ENCODE data around the gene ITGA11. TPM values are rescaled to one million over a fixed set of nuclear protein-coding genes. Genes with fewer than 3 reads are reported as not detected.
"Not testable (repeated sequence)": the region's sequence is repeated elsewhere in the genome, so short reads cannot be mapped to it uniquely, and the experiment has no call there.

The ITGA11 gene
- total RNA-seq, 1 donor from 2014 or later, result 0.88 TPM

DNA sequence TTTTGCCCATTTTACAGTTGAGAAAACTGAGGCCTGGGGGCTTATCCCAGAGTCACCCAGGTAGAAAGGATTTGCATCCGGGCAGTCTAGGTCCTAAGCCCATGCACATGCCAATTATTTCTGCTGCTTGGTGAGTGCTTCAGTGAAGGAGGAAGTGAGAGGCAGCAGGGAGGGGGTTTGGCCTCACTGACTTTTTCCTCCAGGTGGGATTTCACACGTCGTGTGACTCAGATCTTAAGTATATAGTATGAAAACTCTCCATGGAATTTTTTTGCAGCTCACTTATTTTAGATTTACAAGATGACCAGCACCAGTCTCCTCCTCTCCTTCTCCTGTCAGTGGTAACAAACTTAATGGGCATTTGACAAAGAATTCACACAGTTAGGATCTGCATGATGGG lies 4.6 kb downstream of the ITGA11 start:
- ATAC-seq (no peak), DNase-seq (ENCODE audit: low spot score) (no peak)

DNA sequence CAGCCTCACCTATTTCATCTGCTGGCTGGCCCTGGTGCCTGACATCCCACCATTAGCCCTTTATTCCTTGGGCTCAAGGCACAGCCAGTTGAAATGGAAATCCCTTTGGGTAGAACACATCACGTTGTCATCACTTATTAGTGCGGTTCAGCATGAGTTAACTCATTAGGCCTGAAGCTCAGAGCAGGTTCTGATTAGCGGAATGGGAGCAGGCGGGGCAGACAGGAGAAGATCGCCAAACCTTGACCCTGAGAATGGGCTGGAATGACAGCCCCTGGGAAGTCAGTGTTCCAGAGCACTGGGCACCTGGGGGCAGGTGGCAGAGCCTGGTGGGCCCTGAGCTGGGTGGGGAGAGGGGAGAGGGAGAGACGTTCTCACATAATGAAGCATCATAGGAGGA lies 5.8 kb downstream of the ITGA11 start:
- ATAC-seq (no peak), DNase-seq (ENCODE audit: low spot score) (no peak)

DNA sequence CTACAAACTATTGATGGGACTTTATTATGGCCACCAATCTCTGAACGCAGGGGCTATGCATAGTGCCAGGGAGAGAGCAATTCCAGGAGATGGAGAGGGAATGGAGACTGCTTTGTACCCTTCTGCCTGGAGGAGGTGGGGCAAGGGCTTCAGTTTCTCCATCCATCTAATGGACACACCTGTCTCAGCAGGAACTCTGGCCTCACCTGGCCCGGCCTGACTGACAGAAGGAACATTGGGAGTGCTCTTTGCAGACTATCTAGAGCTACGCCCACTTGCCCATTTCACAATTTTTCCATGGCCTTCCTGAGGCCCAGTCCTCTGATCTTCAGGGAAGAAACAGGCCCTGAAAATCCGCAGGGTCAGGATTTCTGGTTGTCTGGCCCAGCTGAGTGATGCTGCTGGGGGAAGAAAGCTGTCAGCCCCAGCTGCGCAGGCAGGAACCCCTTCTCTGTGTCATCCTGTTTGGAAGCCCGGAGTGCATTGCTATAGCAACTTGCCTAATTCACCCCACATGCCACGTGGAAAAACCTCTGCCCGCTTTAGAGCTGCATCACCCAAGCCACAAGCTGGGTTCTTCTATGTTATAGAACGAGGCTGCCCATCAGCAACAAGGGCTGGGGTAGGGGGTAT lies 6.4 kb downstream of the ITGA11 start:
- ATAC-seq (no peak), DNase-seq (ENCODE audit: low spot score) (no peak)

GRCh38 chr15:68424754-68425390 lies 7.1 kb downstream of the ITGA11 start:
- DNase-seq (ENCODE audit: low spot score) (no peak), ATAC-seq (no peak)

- no peak for ATAC-seq
- no peak for DNase-seq (ENCODE audit: low spot score)
Measured at GRCh38 chr15:68423359-68424296, 8.3 kb downstream of the ITGA11 start.

- ATAC-seq; DNase-seq (ENCODE audit: low spot score): not testable (repeated sequence)
Measured at GRCh38 chr15:68422403-68423145, 9.4 kb downstream of the ITGA11 start.

- DNase-seq (ENCODE audit: low spot score), result peak; percentile 11
- no peak for ATAC-seq
Measured at GRCh38 chr15:68421798-68422402, 10.1 kb downstream of the ITGA11 start.

GRCh38 chr15:68421115-68421551 lies 10.8 kb downstream of the ITGA11 start:
- no peak for ATAC-seq
- peak; percentile 32 for DNase-seq (ENCODE audit: low spot score)

- ATAC-seq, result no peak
- DNase-seq (ENCODE audit: low spot score), result peak; percentile 32
Measured at GRCh38 chr15:68420186-68420684, 11.7 kb downstream of the ITGA11 start.

- no peak for ATAC-seq
Measured at GRCh38 chr15:68419301-68420175, 12.4 kb downstream of the ITGA11 start.

GRCh38 chr15:68418611-68419161 lies 13.3 kb downstream of the ITGA11 start:
- no peak for ATAC-seq
- DNase-seq (ENCODE audit: low spot score), result peak; percentile 21

More at GRCh38 chr15:68419301-68420175, 12.4 kb downstream of the ITGA11 start:
- DNase-seq (ENCODE audit: low spot score), result peak; percentile 35

GRCh38 chr15:68417897-68418296 lies 14.1 kb downstream of the ITGA11 start:
- ATAC-seq (no peak), DNase-seq (ENCODE audit: low spot score) (peak; percentile 3)

DNA sequence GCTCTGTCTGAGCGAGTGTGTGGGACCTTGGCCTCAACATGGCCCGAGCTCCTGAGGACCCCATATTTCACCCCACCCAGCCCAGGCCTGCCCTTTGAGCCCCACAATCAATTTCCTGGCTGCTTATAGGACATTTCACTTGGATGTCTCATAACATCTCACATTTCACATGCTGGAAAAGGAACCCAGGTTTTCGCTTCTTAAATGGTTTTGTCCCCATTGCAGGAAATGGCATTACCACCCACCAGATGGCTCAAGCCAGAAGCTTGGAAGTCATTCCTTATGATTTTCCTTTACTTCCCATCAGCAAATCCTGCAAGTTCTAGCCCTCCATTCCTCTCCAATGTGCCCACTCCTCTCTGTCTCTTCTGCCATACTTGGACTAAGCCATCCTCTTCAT lies 14.9 kb downstream of the ITGA11 start:
- no peak for ATAC-seq
- peak; percentile 8 for DNase-seq (ENCODE audit: low spot score)

- peak; percentile 7 for DNase-seq (ENCODE audit: low spot score)
- no peak for ATAC-seq
Measured at GRCh38 chr15:68416158-68416535, 15.8 kb downstream of the ITGA11 start.

- ATAC-seq (no peak), DNase-seq (ENCODE audit: low spot score) (peak; percentile 33)
Measured at GRCh38 chr15:68415501-68416157, 16.3 kb downstream of the ITGA11 start.

DNA sequence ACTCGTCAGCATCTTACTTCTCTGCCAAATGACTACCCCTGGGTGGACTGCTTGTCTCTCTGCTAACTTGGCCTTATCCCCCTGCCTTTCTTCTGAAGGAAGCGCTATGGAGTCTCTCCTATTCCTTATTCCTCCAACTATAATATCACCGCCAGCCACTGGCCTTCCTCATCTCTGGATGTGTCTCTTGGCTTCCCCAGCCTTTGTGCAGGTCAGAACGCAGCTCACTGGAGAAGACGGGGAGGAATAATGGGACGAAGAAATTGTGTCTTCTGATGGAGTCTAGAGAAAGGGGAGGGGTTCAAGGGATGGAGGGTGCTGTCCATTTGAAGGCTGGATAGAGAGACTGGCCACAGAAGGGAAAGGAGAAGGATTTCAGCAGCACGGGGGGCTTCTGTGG lies 16.9 kb downstream of the ITGA11 start:
- ATAC-seq (no peak), DNase-seq (ENCODE audit: low spot score) (peak; percentile 5)

GRCh38 chr15:68414591-68414990 lies 17.4 kb downstream of the ITGA11 start:
- ATAC-seq (no peak), DNase-seq (ENCODE audit: low spot score) (peak; percentile 23)

- no peak for DNase-seq (ENCODE audit: low spot score)
Measured at GRCh38 chr15:68414206-68414555, 17.8 kb downstream of the ITGA11 start.

More at GRCh38 chr15:68414206-68414555, 17.8 kb downstream of the ITGA11 start:
- no peak for ATAC-seq

All from left lobe of liver (tissue), 2 donors.